IMR-90 (cell line): ENCODE results near the gene COA6. TPM values are rescaled to one million over a fixed set of nuclear protein-coding genes. Genes with fewer than 3 reads are reported as not detected.
"Not testable (repeated sequence)": the region's sequence is repeated elsewhere in the genome, so short reads cannot be mapped to it uniquely, and the experiment has no call there.

Experiments
- ATAC-seq: fragments of 200-7000 bp; cut with Tn5 transposase; 2 replicates; pipeline ENCODE4 v1.9.1; 2020; ENCODE audit warnings: low read depth, mild to moderate bottlenecking, moderate library complexity
- BruUV-seq: library from RNA; stranded (reverse); fragments of 400-500 nt; replicated peaks from 2 replicates; lab custom pipeline; 2021; lab: Mats Ljungman, UMichigan
- CTCF ChIA-PET: fragments of 300-600 bp; formaldehyde crosslinking; extraction: SDS; loops from one replicate; lab custom pipeline; 2021; ENCODE audit warnings: antibody characterized with exemption; lab: Yijun Ruan, JAX
- POLR2A ChIA-PET: fragments of 300-600 bp; sonication (Branson Sonifier 250); formaldehyde crosslinking; loops from one replicate; lab custom pipeline; 2022; ENCODE audit warnings: antibody characterized with exemption; ENCODE audit not compliant: unreplicated experiment; lab: Charles Lee
- DNase-seq: peaks from one replicate; pipeline ENCODE4 v3.0.0; 2013
- H2AFZ ChIP-seq: replicated peaks from 2 replicates; pipeline ENCODE3; 2013; ENCODE audit warnings: low read length, mild to moderate bottlenecking; ENCODE audit not compliant: poor library complexity
- H2AK5ac ChIP-seq: 2 replicates; pipeline ENCODE4 v1.6.1; 2013; ENCODE audit warnings: low read depth, low read length, inconsistent platforms
- H2AK9ac ChIP-seq: replicated peaks from 2 replicates; pipeline ENCODE3; 2013; ENCODE audit warnings: mild to moderate bottlenecking, low read depth, low read length, moderate library complexity; ENCODE audit not compliant: poor library complexity
- H2BK120ac ChIP-seq: 2 replicates; pipeline ENCODE4 v1.6.1; 2013; ENCODE audit warnings: low read depth, low read length, inconsistent platforms
- H2BK15ac ChIP-seq: 3 replicates; pipeline ENCODE4 v1.6.1; 2013; ENCODE audit warnings: low read depth, low read length, inconsistent platforms
- H2BK20ac ChIP-seq: 2 replicates; pipeline ENCODE4 v1.6.1; 2013; ENCODE audit warnings: low read depth, mild to moderate bottlenecking, inconsistent platforms, low read length, moderate library complexity
- H2BK5ac ChIP-seq: 2 replicates; pipeline ENCODE4 v1.6.1; 2013; ENCODE audit warnings: mild to moderate bottlenecking, low read depth, low read length, inconsistent platforms; ENCODE audit not compliant: poor library complexity, severe bottlenecking
- H3K14ac ChIP-seq: replicated peaks from 2 replicates; pipeline ENCODE4 v1.6.1; 2013; ENCODE audit warnings: low read depth, low read length, inconsistent platforms
- H3K18ac ChIP-seq: 2 replicates; pipeline ENCODE4 v1.6.1; 2013; ENCODE audit warnings: low read depth, low read length, control low read depth
- H3K23ac ChIP-seq: 2 replicates; pipeline ENCODE4 v1.6.1; 2013; ENCODE audit warnings: low read depth, low read length, inconsistent platforms
- H3K27ac ChIP-seq: 2 replicates; pipeline ENCODE4 v1.5.1; 2013; ENCODE audit warnings: mild to moderate bottlenecking, control low read depth, low read length; ENCODE audit not compliant: insufficient read depth
- H3K27me3 ChIP-seq: 2 replicates; pipeline ENCODE4 v1.6.1; 2013; ENCODE audit warnings: low read length; ENCODE audit not compliant: control insufficient read depth, insufficient read depth
- H3K36me3 ChIP-seq: 2 replicates; pipeline ENCODE4 v1.6.1; 2013; ENCODE audit warnings: low read length, mixed read lengths; ENCODE audit not compliant: control insufficient read depth, insufficient read depth
- H3K4ac ChIP-seq: 2 replicates; pipeline ENCODE4 v1.6.1; 2013; ENCODE audit warnings: low read depth, low read length, inconsistent platforms
- H3K4me1 ChIP-seq: 2 replicates; pipeline ENCODE4 v1.6.1; 2013; ENCODE audit warnings: low read length, mixed read lengths; ENCODE audit not compliant: control insufficient read depth, insufficient read depth
- H3K4me2 ChIP-seq: 2 replicates; pipeline ENCODE4 v1.6.1; 2013; ENCODE audit warnings: low read depth, mild to moderate bottlenecking, control low read depth, low read length, moderate library complexity
- H3K4me3 ChIP-seq: 2 replicates; pipeline ENCODE4 v1.5.1; 2013; ENCODE audit warnings: low read depth, mild to moderate bottlenecking, control low read depth, low read length, moderate library complexity; ENCODE audit not compliant: insufficient read depth
- H3K56ac ChIP-seq: 2 replicates; pipeline ENCODE4 v1.6.1; 2013; ENCODE audit warnings: low read length, inconsistent platforms; ENCODE audit not compliant: insufficient read depth; ENCODE audit errors: extremely low read depth
- H3K79me1 ChIP-seq, 2 experiments: 2 replicates each; pipeline ENCODE4 v1.6.1; 2013; ENCODE audit warnings: low read length in 2 of 2, inconsistent platforms in 1 of 2, low read depth in 1 of 2
- H3K9ac ChIP-seq: 2 replicates; pipeline ENCODE4 v1.6.1; 2013; ENCODE audit warnings: low read depth, low read length, control low read depth
- H3K9me1 ChIP-seq: 2 replicates; pipeline ENCODE4 v1.6.1; 2013; ENCODE audit warnings: low read length, inconsistent platforms; ENCODE audit not compliant: insufficient read depth
- H3K9me3 ChIP-seq: 2 replicates; pipeline ENCODE4 v1.6.1; 2013; ENCODE audit warnings: low read length; ENCODE audit not compliant: control insufficient read depth, insufficient read depth
- H4K20me1 ChIP-seq: 2 replicates; pipeline ENCODE4 v1.6.1; 2013; ENCODE audit warnings: low read length, inconsistent platforms; ENCODE audit not compliant: insufficient read depth
- H4K5ac ChIP-seq: 2 replicates; pipeline ENCODE4 v1.6.1; 2013; ENCODE audit warnings: mild to moderate bottlenecking, low read depth, low read length, control low read depth
- H4K8ac ChIP-seq, 2 experiments: 2 replicates each; pipeline ENCODE4 v1.6.1; 2013; ENCODE audit warnings: low read depth in 2 of 2, low read length in 2 of 2, control low read depth in 1 of 2, inconsistent platforms in 1 of 2
- H4K91ac ChIP-seq: 2 replicates; pipeline ENCODE4 v1.6.1; 2013; ENCODE audit warnings: low read depth, low read length, inconsistent platforms; ENCODE audit not compliant: insufficient read depth
- WGBS, 2 experiments: methylation state at CpG; one replicate each; pipeline versions ENCODE4 v1.1.5 to v1.1.7; 2013; ENCODE audit warnings: missing lambda C conversion rate in 2 of 2; ENCODE audit not compliant: insufficient read length in 1 of 2; ENCODE audit errors: extremely low coverage in 2 of 2; 5-methylcytosine and 5-hydroxymethylcytosine counted together
- dilution Hi-C: fragments of 300-500 bp; cut with HindIII; formaldehyde crosslinking; loops from one replicate; pipeline ENCODE4 v1.14.3; 2018; ENCODE audit warnings: low sequenced_read_pairs; ENCODE audit not compliant: unreplicated experiment
- in situ Hi-C: fragments of 300-500 bp; cut with MboI; formaldehyde crosslinking; loops from 3 replicates; pipeline ENCODE4 v1.14.3; 2019; ENCODE audit warnings: low sequenced_read_pairs, inconsistent platforms, mixed read lengths
- intact Hi-C: fragments of 100-400 bp; cut with micrococcal nuclease; formaldehyde crosslinking; loops from 2 replicates; pipeline ENCODE4 v1.10.0; 2022
- polyA plus RNA-seq, 3 experiments: library from polyadenylated mRNA; depleted of rRNA; stranded (reverse); fragments of >200 nt; gene quantifications; 2 replicates each; pipeline ENCODE4 v1.2.3, GENCODE V29; 2012; ENCODE audit warnings: low replicate concordance in 1 of 3
- total RNA-seq: library from RNA; depleted of rRNA; stranded (reverse); fragments of >200 nt; gene quantifications from 2 replicates; pipeline ENCODE4 v1.2.3, GENCODE V29; 2012

The COA6 gene
- total and polyA plus RNA-seq, 2 of the 4 experiments (the other 2 are of a cell fraction): 6.8 to 14.3 TPM

GRCh38 chr1:234399515-234399914, 26.3 kb downstream of the COA6 start:
- WGBS, 2 experiments: no CpG with 5 or more reads among the region's 6 CpGs
- in situ Hi-C loops, dilution Hi-C loops, H2AK9ac ChIP-seq, H2BK120ac ChIP-seq, H3K9me3 ChIP-seq, H3K9me1 ChIP-seq, H4K8ac ChIP-seq, H3K27ac ChIP-seq, H3K9ac ChIP-seq, H3K36me3 ChIP-seq, H2BK15ac ChIP-seq, DNase-seq, H3K4me2 ChIP-seq, POLR2A ChIA-PET, H2BK5ac ChIP-seq, H3K18ac ChIP-seq, H2AK5ac ChIP-seq, BruUV-seq, H2AFZ ChIP-seq, ATAC-seq, H3K27me3 ChIP-seq, H4K5ac ChIP-seq, H3K4me1 ChIP-seq, H3K4ac ChIP-seq, H4K91ac ChIP-seq, H3K23ac ChIP-seq, H3K79me1 ChIP-seq, H2BK20ac ChIP-seq, H3K14ac ChIP-seq, H4K20me1 ChIP-seq, H3K4me3 ChIP-seq, intact Hi-C loops, H3K56ac ChIP-seq: not testable (repeated sequence)
- CTCF ChIA-PET: interaction anchor here (0.6 kb wide), 1 partner anchor 18 kb away, joined by 3 read pairs; no protein-coding TSS in a partner anchor
